OCI-M1 (cell line): Measurements from ENCODE around the gene CASKIN2.

Source experiments
- DNase-seq: peaks from one replicate; lab custom pipeline; 2025; lab: John Stamatoyannopoulos, UW

The CASKIN2 gene

GRCh38 chr17:75518983-75519537 is 3.7 kb upstream of the CASKIN2 start:
- no peak for DNase-seq

- DNase-seq = peak; percentile 92
Observed at GRCh38 chr17:75518201-75518600, 2.9 kb upstream of the CASKIN2 start.

GRCh38 chr17:75517297-75517865 is 2.0 kb upstream of the CASKIN2 start:
- no peak for DNase-seq

GRCh38 chr17:75516619-75517296 is 1.4 kb upstream of the CASKIN2 start:
- peak; percentile 69 for DNase-seq

- DNase-seq = peak; percentile 93
Observed at GRCh38 chr17:75516255-75516618, 900 bp upstream of the CASKIN2 start, which contains the start of gene TSEN54. Gene TSEN54, plus strand, starts transcription at chr17:75516528. Its CDS starts 33 bp downstream, at chr17:75516561.

- no peak for DNase-seq
Observed at GRCh38 chr17:75514919-75515495, 330 bp downstream of the CASKIN2 start.

- DNase-seq = no peak
Observed at GRCh38 chr17:75514299-75514918, 928 bp downstream of the CASKIN2 start.

GRCh38 chr17:75513641-75514000 is 1.7 kb downstream of the CASKIN2 start:
- DNase-seq = no peak

- DNase-seq = no peak
Observed at GRCh38 chr17:75512926-75513640, 2.3 kb downstream of the CASKIN2 start.

GRCh38 chr17:75511610-75512575 is 3.4 kb downstream of the CASKIN2 start:
- no peak for DNase-seq

- no peak for DNase-seq
Observed at GRCh38 chr17:75511270-75511609, 4.1 kb downstream of the CASKIN2 start.

- DNase-seq = no peak
Observed at GRCh38 chr17:75509528-75510258, 5.6 kb downstream of the CASKIN2 start.

- no peak for DNase-seq
Observed at GRCh38 chr17:75508931-75509361, 6.4 kb downstream of the CASKIN2 start.

- no peak for DNase-seq
Observed at GRCh38 chr17:75507733-75508719, 7.3 kb downstream of the CASKIN2 start.

- no peak for DNase-seq
Observed at GRCh38 chr17:75506888-75507287, 8.4 kb downstream of the CASKIN2 start.

GRCh38 chr17:75506134-75506533 is 9.2 kb downstream of the CASKIN2 start:
- DNase-seq = no peak

- DNase-seq = no peak
Observed at GRCh38 chr17:75505640-75506039, 9.7 kb downstream of the CASKIN2 start.

GRCh38 chr17:75505152-75505409 is 10.3 kb downstream of the CASKIN2 start:
- no peak for DNase-seq
